ENCODE measurements around the gene SOX9.
A peak's percentile ranks its signal among the peaks of the same experiment; 100 is the strongest.

Gene SOX9

GRCh38 chr17:72102366-72102765 is 18.5 kb upstream of the SOX9 start:
- intact Hi-C loops (cut with DNase I; ENCODE audit: low total_unique reads) = no loop called here
- no peaks in the 10 kb centered on the region for H3K36me3 ChIP-seq
- H3K9me3 ChIP-seq = no peaks in the 10 kb centered on the region
- TF ChIP-seq, protein P1, sequence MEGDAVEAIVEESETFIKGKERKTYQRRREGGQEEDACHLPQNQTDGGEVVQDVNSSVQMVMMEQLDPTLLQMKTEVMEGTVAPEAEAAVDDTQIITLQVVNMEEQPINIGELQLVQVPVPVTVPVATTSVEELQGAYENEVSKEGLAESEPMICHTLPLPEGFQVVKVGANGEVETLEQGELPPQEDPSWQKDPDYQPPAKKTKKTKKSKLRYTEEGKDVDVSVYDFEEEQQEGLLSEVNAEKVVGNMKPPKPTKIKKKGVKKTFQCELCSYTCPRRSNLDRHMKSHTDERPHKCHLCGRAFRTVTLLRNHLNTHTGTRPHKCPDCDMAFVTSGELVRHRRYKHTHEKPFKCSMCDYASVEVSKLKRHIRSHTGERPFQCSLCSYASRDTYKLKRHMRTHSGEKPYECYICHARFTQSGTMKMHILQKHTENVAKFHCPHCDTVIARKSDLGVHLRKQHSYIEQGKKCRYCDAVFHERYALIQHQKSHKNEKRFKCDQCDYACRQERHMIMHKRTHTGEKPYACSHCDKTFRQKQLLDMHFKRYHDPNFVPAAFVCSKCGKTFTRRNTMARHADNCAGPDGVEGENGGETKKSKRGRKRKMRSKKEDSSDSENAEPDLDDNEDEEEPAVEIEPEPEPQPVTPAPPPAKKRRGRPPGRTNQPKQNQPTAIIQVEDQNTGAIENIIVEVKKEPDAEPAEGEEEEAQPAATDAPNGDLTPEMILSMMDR (IDR thresholded peaks at IDR 0.05) = no peak
- no peaks in the 10 kb centered on the region for H3K4me1 ChIP-seq
- no peak overlapping the region for H3K27ac ChIP-seq
- H3K27me3 ChIP-seq = no peaks in the 10 kb centered on the region
- H3K4me3 ChIP-seq = no peak overlapping the region
- DNase-seq = no peak

DNA sequence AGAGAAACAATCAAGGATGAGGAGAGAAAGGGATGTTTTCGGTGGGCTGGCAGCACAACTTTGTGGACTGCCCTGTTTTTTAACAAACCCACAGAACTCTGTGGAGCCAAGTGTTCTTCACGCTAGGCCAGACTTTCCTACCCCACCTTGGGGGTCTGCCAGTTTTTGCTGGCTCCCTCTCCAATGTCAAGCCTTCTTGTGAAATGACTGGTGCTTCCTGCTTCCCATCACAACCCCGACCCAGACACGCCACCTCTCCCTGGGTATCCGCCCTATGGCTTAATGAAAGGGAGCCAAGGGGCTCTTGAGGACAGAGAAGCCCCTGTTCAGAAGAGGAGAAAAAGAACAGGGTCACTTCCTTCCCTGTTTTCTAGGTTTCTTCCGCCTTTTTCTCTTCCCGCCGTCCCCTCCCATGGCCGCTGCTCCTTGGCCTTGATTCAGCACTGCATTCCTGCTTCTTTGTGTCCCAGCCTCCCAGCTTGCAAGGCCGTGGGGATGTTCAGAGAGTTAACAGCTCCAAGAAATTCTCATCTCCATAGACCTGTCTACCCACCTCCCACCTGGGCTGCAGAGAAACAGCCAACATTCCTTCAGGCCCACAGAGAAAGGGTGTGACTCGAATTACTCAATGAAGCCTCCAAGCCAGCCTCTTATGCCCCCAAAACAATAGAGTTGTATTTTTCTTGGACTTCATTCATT is 16.5 kb upstream of the SOX9 start:
- no peak for DNase-seq
- Histone ChIP-seq H3K27me3 (peaks cover 0 to 1% of the 10 kb centered on the region in 2 donors), H3K4me1 (no peaks in the 10 kb centered on the region), H3K4me3 (no peak overlapping the region), H3K36me3 (no peaks in the 10 kb centered on the region), H3K27ac (no peak overlapping the region), H3K9me3 (no peaks in the 10 kb centered on the region)
- intact Hi-C loops (cut with DNase I; ENCODE audit: low total_unique reads) = no loop called here
- TF ChIP-seq, protein P1 (IDR thresholded peaks at IDR 0.05) = no peak

GRCh38 chr17:72104863-72105234 is 16.0 kb upstream of the SOX9 start:
- TF ChIP-seq, protein P1 (IDR thresholded peaks at IDR 0.05) = no peak
- no peak for DNase-seq
- intact Hi-C loops (cut with DNase I; ENCODE audit: low total_unique reads) = no loop called here
- Histone ChIP-seq H3K9me3 (no peaks in the 10 kb centered on the region), H3K36me3 (no peaks in the 10 kb centered on the region), H3K4me3 (no peak overlapping the region), H3K4me1 (no peaks in the 10 kb centered on the region), H3K27ac (no peak overlapping the region), H3K27me3 (peaks cover 0 to 4% of the 10 kb centered on the region in 2 donors)

- Histone ChIP-seq H3K27me3 (peaks cover 0 to 12% of the 10 kb centered on the region in 2 donors), H3K27ac (no peak overlapping the region), H3K36me3 (no peaks in the 10 kb centered on the region), H3K4me3 (no peak overlapping the region), H3K4me1 (peaks cover 0 to 9% (median 0%) of the 10 kb centered on the region in 4 donors), H3K9me3 (no peaks in the 10 kb centered on the region)
- intact Hi-C loops (cut with DNase I; ENCODE audit: low total_unique reads) = no loop called here
- DNase-seq = no peak
- TF ChIP-seq, protein P1 (IDR thresholded peaks at IDR 0.05) = no peak
These were observed 13.7 kb upstream of the SOX9 start for GRCh38 chr17:72107100-72107499.

DNA sequence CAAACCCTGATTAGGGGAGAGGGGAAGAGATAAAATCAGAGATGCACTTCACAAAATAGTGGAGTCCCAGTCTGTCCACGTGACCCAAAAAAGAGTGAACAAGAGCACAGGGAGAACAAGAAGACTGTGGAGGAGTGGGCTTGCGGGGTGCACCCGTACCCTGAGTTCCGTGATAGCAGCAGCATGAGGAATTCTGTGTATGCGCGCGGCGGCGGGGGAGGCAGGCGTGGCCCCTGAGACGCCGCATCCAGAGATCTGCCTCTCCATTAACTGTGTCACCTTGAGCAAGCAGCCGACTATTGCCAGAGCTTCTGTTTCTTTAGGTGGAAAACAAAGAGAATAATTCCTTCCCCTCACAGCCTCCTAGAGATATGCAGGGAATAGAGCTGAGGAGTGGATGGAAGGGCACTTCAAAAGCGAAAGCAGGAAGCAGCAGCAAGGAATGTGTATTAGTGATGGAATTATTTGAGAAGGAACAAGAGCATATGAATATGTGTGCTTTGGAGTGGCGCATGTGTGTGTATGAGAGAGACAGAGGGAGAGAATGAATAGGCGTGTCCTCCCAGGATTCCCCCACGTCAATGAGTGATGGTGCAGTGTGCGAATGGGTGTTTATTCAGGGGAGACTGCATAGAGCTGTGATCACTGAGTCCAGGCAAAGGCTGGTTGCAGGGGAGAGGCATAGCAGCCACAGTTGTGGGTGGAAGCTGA is 10.4 kb upstream of the SOX9 start:
- intact Hi-C loops (cut with DNase I; ENCODE audit: low total_unique reads) = loop anchor here (10.0 kb wide), 1 partner anchor 146 kb away; no protein-coding TSS in a partner anchor
- no peak overlapping the region for H3K27ac ChIP-seq
- peaks cover 0 to 12% of the 10 kb centered on the region in 2 donors for H3K27me3 ChIP-seq
- peaks cover 0 to 9% (median 0%) of the 10 kb centered on the region in 4 donors for H3K4me1 ChIP-seq
- H3K9me3 ChIP-seq = no peaks in the 10 kb centered on the region
- TF ChIP-seq, protein P1 (IDR thresholded peaks at IDR 0.05) = no peak
- H3K36me3 ChIP-seq = no peaks in the 10 kb centered on the region
- DNase-seq = no peak
- H3K4me3 ChIP-seq = peak overlapping the region in 1 of 2 donors; percentile 22

Measured in tibial artery (tissue), 4 donors.